NCI-H1048 (cell line): Measurements from ENCODE around the gene DMRT3.

Source experiments
- DNase-seq: peaks from one replicate; lab custom pipeline; 2025; lab: John Stamatoyannopoulos, UW

The DMRT3 gene

GRCh38 chr9:970151-970996 is 6.1 kb upstream of the DMRT3 start:
- DNase-seq: no peak

GRCh38 chr9:971901-972500 is 4.5 kb upstream of the DMRT3 start:
- DNase-seq: no peak

- no peak for DNase-seq
Observed at GRCh38 chr9:972501-973294, 3.8 kb upstream of the DMRT3 start.

GRCh38 chr9:973295-973834 is 3.1 kb upstream of the DMRT3 start:
- DNase-seq: no peak

- no peak for DNase-seq
Observed at GRCh38 chr9:974031-974995, 2.1 kb upstream of the DMRT3 start.

GRCh38 chr9:974996-975739 is 1.3 kb upstream of the DMRT3 start:
- DNase-seq: no peak

- DNase-seq: no peak
Observed at GRCh38 chr9:975740-976257, 656 bp upstream of the DMRT3 start.

- DNase-seq: no peak
Observed at GRCh38 chr9:976943-977837, 735 bp downstream of the DMRT3 start.

GRCh38 chr9:977838-978830 is 1.7 kb downstream of the DMRT3 start:
- no peak for DNase-seq

- DNase-seq: no peak
Observed at GRCh38 chr9:979983-980382, 3.5 kb downstream of the DMRT3 start.

GRCh38 chr9:980640-981039 is 4.2 kb downstream of the DMRT3 start:
- no peak for DNase-seq

GRCh38 chr9:981491-981898 is 5.0 kb downstream of the DMRT3 start:
- DNase-seq: no peak

GRCh38 chr9:982394-983230 is 6.2 kb downstream of the DMRT3 start:
- DNase-seq: no peak

- no peak for DNase-seq
Observed at GRCh38 chr9:994005-994404, 17.6 kb downstream of the DMRT3 start.

- DNase-seq: no peak
Observed at GRCh38 chr9:995192-995591, 18.7 kb downstream of the DMRT3 start.

- no peak for DNase-seq
Observed at GRCh38 chr9:995781-996180, 19.3 kb downstream of the DMRT3 start.
